ENCODE results near the gene SIX3.

Gene SIX3

DNA sequence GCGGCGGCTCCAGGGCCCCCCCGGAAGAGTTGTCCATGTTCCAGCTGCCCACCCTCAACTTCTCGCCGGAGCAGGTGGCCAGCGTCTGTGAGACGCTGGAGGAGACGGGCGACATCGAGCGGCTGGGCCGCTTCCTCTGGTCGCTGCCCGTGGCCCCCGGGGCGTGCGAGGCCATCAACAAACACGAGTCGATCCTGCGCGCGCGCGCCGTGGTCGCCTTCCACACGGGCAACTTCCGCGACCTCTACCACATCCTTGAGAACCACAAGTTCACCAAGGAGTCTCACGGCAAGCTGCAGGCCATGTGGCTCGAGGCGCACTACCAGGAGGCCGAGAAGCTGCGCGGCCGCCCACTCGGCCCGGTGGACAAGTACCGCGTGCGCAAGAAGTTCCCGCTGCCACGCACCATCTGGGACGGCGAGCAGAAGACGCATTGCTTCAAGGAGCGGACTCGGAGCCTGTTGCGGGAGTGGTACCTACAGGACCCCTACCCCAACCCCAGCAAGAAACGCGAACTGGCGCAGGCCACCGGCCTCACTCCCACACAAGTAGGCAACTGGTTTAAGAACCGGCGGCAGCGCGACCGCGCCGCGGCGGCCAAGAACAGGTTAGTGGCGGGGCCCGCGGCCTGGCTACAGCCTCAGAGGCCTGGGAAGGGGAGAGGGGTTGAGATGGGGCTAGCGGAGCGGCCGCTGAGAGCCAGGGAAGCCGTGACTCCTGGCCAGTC is 965 bp downstream of the SIX3 start:
- DNase-seq (ENCODE audit: extremely low read depth in 1 of 2, low read depth in 1 of 2) = no peak

DNA sequence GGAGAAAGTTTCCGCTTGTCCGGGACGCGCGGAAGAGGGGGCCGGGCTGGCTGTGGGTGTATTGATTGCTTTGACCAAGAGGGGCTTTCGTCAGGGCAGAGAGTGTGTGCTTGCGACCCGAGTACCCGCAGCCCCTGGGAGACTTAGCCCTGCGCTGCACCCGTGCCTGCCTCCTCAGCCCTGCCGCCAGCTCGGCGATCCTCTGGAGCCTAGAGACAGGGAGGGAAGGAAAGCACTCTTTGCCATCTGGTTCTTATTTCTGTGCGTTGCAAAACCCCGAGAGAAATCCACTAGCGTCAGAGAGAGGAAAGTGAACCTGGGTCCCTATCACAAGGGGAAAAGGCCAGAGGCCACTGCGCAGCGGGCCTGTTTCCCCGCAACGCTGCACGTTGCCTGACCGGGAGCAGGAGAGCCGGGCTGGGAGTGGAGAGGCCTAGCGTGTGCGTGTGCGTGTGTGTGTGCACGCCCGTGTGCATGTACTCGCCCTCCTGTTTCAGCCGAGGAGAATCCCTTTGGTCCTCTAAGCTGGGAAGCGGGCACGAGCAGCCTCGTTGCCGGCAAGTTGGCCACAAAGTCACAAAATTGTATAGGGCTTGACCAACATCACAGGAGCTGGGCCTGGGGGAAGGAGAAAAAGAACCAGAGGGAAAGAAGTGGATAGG is 1.7 kb downstream of the SIX3 start:
- DNase-seq (ENCODE audit: extremely low read depth in 1 of 2, low read depth in 1 of 2) = no peak

DNA sequence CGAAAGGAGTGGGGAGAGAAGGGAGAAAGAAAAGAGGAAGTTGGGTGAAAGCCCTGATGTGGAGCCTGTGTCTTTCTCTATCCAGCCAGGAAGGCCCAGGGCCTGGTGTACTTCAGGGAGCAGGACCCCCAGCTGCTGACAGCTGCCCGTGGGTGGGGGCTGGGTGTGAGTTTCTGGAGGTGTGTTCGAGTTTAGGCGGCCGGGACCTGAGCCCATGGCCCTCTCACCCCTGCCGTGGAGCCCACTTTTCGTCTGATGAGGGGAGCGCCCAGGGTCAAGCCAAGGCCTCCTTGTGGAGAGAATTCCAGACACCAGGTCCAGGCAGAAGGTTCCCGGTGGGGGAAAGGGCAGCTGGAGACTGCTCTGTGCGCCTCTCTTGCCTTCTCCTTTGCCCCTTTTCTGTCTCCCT is 2.2 kb downstream of the SIX3 start:
- no peak for DNase-seq (ENCODE audit: extremely low read depth in 1 of 2, low read depth in 1 of 2)

DNA sequence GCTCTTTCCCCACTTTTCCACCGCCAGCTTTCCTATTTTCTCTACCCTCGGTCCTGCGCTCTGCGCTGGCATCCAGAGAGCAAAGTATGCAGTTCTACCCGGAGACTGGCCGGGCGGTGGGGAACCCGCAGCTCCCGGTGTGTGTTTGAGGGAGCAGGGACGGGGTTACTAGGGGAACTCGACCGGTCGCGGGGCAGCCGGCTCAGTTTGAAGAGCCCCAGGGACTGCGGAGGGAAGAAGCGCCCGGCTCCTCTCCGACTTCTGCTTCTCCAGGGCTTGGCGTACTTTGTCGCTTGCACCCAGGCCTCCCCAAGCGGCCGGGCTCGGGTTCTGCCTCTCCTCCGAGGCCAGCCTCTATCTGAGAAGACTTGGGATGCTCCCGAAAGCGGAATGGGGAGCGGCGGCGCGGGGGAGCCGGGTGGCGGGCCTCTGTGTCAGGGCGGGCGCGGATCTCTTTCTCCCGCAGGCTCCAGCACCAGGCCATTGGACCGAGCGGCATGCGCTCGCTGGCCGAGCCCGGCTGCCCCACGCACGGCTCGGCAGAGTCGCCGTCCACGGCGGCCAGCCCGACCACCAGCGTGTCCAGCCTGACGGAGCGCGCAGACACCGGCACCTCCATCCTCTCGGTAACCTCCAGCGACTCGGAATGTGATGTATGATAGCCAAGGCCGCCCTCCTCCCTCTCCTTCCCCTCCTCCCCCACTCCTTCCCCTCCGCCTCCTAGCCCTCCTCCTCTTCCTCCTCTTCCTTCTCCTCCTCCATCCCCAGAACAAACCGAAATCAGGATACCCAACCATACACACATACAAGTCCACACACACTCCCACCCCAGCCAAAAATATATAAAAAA is 2.8 kb downstream of the SIX3 start:
- no peak for DNase-seq (ENCODE audit: extremely low read depth in 1 of 2, low read depth in 1 of 2)

DNA sequence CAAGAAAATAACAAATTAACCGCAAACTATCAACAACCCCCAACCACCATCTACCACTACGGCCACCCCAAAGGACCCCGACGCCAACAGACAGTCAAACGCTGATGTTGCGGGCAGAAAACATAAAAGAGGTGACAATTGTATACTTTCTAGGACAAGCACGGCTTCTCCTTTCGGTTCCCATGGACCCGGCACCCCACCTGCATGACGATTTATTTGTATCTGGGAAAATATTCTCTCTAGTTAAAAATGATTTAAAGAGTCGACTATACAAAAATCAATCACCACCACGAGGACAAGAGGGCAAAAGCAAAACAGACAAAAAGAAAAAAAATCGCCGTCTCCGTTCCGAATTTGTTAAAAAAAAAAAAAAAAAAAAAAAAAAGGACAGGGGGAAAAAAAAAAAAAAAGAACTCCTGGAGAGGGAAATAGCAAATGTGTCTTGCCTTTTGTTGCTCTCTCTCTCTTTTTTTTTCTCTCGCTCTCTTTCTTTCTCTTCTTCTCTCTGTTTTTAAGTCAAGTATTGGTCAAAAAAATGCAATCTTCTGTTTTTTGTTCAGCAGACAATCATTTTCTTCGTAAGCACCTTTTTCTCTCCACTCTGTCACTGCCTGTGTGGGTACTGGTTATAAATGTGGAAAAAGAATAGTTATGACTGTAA is 3.6 kb downstream of the SIX3 start:
- DNase-seq (ENCODE audit: extremely low read depth in 1 of 2, low read depth in 1 of 2) = no peak

DNA sequence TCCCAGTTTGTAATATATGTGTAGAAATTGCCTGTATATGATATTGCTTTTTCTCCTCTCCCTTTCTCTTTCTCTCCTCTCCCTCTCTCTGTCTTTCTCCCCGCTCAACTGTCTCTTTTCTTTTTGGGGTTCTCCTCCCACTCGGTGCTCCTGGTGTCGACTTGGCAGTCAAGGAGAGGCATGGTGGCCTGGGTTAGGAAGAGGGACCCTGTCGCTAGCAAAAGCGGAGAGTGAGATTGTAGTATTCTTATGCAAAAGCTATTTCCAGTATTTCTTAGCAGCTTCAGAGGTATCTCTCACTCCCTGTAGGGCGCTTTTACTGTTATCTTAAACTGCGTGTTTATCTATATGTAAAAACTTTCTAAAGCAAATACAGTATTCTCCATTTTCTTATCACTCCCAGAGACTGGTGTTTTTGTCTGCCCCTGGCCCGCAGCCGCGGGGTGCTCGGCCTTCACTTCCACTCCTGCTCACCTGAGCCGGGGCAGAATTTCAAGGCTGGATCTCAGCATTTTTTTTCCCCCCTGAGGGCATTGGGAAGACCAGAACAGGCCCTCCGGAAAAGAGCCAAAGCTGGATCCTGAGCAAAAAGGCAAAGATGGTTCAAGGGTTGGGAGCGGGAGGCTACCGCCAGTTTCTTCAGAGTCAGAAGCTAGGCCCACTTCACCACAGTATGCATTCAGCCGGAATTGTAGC is 4.3 kb downstream of the SIX3 start:
- no peak for DNase-seq (ENCODE audit: extremely low read depth in 1 of 2, low read depth in 1 of 2)

DNA sequence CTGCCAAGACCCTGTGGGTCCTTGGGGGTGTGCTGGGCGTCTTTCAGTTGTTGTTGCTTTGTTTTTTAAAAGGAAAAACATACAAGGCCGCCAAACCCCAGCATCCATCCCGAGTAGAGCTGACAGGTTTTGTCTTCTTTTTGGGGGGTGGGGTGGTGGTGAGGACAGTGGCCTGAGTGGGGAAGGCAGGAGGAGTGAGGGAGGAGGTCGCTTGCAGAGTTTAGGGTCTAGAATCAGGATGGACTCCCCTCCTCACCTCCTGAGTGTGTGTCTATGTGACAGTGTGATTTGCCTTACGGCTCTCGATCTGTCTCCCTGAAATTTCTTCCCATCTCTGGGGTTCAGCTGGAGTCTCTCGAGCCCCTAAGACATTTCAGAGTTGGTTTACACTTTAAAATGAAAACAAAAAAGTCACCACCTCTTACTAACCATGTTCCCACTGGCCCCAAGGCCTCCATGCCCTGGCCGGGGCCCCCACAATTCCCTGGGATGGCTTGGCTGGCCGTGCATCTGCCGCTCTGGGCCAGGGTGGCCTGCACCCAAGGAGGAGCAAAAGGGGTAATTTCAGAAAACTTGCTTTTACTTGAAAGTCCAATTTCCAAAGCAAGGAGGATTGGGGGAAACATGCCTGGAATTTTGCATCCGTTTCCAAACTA is 5.0 kb downstream of the SIX3 start:
- no peak for DNase-seq (ENCODE audit: extremely low read depth in 1 of 2, low read depth in 1 of 2)

DNA sequence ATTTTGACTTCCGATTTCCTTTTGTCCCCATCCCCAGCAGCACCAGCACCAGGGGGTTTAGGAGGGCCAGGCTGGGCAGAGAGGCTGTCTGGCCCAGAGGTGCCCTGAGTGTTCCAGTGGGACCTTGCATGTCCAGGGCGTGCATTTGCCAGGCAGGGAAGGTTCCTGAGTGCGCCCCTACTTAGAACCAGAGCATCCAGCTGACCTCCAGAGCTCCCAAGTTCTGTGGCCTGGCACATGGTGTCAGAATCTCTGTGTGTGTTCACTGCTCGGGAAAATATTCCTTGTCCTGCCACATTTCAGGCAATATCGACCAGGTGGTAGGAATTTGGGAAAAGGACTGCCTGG is 5.5 kb downstream of the SIX3 start:
- no peak for DNase-seq (ENCODE audit: extremely low read depth in 1 of 2, low read depth in 1 of 2)

DNA sequence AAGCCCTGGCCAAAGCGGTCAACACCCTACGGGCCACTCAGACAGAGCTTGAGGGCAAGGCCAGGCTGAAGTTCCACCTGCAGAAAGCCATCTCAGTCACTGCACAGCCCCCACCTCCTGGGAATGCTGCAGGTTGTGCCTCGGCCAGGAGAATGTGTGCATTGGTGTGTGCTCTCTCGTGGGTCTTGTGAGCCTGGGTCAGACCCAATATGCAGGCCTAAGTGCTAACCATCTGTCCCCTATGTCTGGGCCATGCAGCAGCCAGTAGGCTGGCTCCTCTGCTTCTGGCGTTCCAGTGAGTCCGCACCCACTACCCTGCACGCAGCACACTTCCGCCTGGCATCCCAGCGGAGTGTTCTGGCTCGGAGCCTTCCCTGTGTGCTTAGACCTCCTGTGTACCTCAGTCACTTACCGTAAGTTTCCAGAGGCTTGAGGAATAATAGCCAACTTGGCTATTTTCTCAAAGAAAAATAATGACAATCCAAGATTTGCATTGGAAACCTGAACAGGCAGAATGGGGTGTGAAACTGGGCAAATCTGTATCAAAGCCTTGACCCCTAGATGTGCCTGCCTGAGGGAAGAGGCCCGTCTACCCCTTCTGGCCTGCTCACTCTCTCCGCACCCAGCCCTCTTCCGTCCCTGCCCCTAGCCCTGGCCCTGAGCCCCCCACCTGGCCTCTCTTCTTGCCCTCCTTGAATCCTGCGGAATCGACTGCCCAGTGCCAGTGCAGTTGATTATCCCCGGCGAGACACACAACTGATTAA is 7.2 kb downstream of the SIX3 start:
- no peak for DNase-seq (ENCODE audit: extremely low read depth in 1 of 2, low read depth in 1 of 2)

DNA sequence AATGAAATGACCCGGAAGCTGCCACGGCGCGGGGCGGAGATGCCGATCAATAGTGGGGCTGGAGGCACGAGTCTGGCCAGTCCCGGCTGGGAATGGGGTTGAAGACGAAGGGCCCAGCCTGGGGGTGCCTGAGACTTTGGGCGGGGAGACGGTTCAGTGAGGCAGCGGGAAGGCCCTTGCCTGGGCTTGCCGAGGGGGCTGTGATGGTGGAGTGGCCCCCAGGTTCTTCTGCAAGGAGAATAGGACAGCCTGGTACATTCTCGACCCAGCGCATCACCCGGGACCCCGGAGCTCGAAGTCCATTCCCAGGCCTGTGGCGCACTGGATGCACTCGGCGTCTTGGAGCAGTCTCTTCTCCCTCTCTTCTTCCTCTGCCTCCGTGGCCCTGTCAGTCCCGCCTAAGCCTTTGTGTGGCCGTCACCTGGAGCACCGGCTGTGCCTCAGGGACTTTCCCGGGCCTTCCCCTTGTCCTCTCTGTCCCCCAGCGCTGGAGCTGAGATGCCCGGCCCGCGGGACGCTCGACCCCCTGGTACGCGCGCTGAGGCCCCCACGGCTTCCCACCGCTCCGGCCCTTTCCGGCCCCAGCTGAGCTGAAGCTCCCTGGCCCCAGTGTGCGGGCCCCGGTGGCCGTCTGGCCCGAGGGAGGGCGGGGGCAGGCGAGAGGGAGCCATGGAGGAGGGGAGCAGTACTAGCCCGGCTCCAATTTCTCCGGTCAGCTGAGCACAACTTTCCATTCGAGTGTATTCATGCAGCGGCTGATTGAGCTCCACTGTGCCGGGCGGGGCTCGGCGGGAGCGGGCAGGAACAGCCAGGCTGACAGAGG is 8.0 kb downstream of the SIX3 start:
- no peak for DNase-seq (ENCODE audit: extremely low read depth in 1 of 2, low read depth in 1 of 2)

DNA sequence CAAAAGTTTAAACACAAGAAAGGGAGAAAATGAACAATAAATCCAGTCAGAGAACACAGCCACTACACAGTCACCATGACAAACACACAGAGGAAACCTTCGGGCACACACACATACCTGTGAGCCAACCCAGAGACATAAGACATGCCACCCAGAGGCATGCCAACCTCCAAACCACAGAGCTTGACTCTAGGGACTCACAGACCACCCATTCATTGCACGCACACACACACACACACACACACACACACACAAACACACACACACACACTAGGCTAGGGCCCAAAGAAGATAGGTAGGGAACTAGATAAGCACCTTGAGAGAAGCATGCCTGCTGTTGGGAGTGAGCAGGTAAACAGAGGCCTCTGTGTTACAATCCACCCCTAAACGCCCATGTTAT is 9.1 kb downstream of the SIX3 start:
- no peak for DNase-seq (ENCODE audit: extremely low read depth in 1 of 2, low read depth in 1 of 2)

DNA sequence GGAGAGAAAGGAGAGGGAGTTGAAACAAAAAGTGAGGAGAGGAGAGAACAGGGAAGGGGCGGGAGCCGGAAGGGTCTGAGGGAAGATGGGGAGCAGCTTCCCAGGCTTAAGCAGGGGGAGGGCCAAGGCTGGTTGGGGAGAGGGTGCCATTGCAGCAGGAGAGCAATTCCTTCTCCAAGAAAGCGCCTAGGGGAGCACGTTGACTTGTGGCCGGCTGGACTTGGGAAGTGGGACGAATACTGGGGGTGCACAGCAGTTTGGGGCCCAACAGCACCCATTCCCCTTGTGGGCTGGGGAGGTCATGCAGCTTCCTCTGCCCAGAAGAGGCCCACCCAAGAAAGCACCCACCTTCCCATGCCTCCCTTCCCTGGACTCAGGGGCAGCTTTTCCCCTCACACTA is 9.6 kb downstream of the SIX3 start:
- no peak for DNase-seq (ENCODE audit: extremely low read depth in 1 of 2, low read depth in 1 of 2)

DNA sequence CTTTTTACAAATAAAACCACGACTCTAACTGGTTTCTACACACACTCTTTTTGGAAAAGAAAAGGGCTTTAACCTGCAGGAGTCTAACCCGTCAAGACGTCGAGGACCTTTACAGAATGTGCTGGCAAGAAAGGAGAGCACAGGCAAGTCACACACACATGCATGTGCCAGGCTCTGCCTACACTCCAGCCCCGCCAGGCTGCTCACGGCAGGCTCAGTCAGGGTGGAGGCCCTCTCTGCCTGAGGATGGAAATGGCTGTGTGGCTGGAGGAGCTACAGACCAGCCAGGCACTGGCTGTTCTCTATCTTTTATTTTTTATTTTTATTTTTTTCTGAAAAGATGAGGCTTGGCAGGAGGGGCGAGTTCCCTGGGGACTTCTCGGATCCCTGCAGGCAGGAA is 10.2 kb downstream of the SIX3 start:
- DNase-seq (ENCODE audit: extremely low read depth in 1 of 2, low read depth in 1 of 2) = no peak

DNA sequence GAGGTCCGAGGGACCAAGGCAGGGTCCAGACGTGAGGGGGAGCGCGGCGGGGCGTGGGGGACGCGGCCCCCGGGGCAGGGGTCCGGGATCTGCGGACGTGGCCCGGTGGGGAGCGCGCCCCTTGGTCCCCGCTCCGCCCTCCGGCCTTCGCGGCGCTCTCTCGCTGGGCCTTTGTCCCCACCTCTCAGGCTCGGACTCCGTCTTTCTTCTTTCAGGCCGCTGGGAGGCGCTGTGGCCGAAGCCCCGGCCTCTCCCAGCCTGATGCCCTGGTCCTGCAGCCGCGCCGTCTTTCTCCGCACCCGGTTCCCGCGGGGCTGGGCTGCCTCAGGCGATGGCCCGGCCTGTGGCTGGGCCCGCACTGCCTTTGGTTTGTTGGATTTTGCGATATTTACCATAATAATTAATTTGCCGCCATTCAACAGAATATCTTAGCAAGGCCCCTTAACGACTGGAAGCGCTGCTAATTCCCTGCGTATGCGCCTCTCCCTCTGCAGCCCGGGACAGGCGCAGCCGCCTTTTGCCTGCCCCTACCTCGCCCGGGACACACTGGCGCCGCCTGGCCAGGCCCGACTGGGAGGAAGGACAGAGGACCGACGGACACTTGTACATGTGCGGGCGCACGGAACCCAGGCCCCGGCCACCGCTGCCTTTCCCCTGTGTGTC is 10.8 kb downstream of the SIX3 start:
- DNase-seq (ENCODE audit: extremely low read depth in 1 of 2, low read depth in 1 of 2) = no peak

DNA sequence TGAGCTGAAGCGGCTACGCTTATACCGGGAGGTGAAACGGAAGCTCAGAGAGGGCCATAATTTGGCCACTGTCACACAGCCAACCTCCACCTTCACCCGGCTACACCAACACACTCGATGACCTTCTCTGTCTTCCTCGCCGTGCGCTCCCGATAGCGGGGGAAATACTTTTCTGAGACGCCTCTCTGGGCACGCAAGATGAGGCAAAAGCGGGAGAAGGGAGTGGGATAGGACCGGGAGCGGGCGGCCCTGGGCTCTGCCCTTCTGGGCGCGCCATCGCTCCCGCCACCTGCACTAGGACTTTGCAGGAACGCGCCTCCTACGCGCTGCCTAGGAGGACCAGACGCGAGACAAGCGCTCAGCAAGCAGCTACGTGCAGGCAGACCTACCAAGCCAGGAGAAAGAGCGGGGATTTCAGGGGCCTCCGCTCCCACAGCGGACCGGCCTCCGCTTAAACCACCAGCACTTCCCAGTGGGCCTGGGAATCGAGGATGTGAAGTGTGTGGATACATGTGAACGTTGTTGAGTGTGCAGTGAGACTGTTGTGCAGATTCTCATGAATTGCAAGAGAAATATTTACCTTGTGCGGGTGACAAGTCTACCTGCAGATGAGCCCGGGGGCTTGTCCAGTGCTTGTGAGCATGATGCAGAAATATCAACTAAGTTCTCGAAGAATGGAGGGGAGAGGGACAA is 11.4 kb downstream of the SIX3 start:
- DNase-seq (ENCODE audit: extremely low read depth in 1 of 2, low read depth in 1 of 2) = no peak

DNA sequence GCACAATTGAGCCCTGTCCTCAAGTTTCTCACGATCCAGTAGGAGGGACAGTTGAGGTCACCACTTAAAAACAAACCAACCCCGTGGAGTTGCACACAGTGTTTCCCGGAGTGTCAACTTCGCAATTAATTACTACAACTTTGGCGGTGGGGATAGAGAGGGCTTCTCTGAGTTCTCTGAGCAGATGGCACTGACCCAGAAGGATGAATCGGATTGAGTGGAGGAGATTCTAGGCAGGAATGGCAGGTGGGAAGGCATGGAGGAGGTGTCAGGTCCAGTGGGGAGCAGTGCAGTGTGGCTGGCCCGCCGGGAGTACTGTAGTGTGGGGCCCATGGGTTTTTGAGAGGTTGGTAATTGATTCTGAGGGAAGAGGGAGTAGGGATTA is 12.0 kb downstream of the SIX3 start:
- DNase-seq (ENCODE audit: extremely low read depth in 1 of 2, low read depth in 1 of 2) = no peak

DNA sequence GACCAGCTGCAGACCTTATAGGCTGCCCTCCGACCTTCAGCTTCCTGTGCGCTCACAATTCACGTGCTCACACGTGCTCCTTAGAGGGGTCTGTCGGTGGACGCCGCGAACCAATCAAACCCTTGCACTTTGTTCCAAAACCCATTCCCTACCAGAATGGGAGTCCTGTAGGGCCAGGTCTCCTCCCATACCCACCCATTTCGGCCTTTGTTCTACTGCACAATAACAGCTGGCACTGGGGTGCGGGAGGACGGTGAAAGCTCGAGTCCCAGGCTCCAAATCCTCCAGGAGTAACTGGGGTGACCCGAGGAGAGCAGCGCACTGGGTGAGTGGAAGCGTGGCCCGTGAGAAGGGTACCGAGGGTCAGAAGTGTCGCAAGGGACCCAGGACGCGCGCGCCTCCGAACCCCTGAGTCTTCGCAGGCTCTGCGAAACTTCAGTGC is 13.0 kb downstream of the SIX3 start:
- DNase-seq (ENCODE audit: extremely low read depth in 1 of 2, low read depth in 1 of 2) = no peak
